ENCODE measurements around the gene RINT1.
"Not testable (repeated sequence)": the region's sequence is repeated elsewhere in the genome, so short reads cannot be mapped to it uniquely, and the experiment has no call there.

RINT1 gene

GRCh38 chr7:105519353-105519752 is 12.6 kb upstream of the RINT1 start:
- Histone ChIP-seq H3K27me3 (ENCODE audit: control insufficient read depth, insufficient read depth, low read length) (no peaks in the 10 kb centered on the region), H3K4me1 (ENCODE audit: control insufficient read depth, insufficient read depth, low read length) (peaks cover 3% of the 10 kb centered on the region), H3K9ac (ENCODE audit: low read depth, low read length) (no peak overlapping the region), H3K36me3 (ENCODE audit: control insufficient read depth, insufficient read depth, low read length) (peaks cover 2% of the 10 kb centered on the region), H3K4me3 (ENCODE audit: low read depth, low read length) (no peak overlapping the region), H3K9me3 (ENCODE audit: control insufficient read depth, insufficient read depth, low read length) (no peaks in the 10 kb centered on the region)

- not testable (repeated sequence) for H3K27me3 ChIP-seq (ENCODE audit: control insufficient read depth, insufficient read depth, low read length); H3K4me1 ChIP-seq (ENCODE audit: control insufficient read depth, insufficient read depth, low read length); H3K36me3 ChIP-seq (ENCODE audit: control insufficient read depth, insufficient read depth, low read length); H3K9ac ChIP-seq (ENCODE audit: low read depth, low read length); H3K9me3 ChIP-seq (ENCODE audit: control insufficient read depth, insufficient read depth, low read length)
- H3K4me3 ChIP-seq (ENCODE audit: low read depth, low read length), result peak overlapping the region; percentile 95
Measured at GRCh38 chr7:105520620-105521019, 11.4 kb upstream of the RINT1 start.

GRCh38 chr7:105521027-105521716 is 10.8 kb upstream of the RINT1 start:
- Histone ChIP-seq H3K4me1 (ENCODE audit: control insufficient read depth, insufficient read depth, low read length) (peaks cover 3% of the 10 kb centered on the region), H3K27me3 (ENCODE audit: control insufficient read depth, insufficient read depth, low read length) (no peaks in the 10 kb centered on the region), H3K4me3 (ENCODE audit: low read depth, low read length) (peak overlapping the region; percentile 95), H3K9ac (ENCODE audit: low read depth, low read length) (peak overlapping the region; percentile 88), H3K9me3 (ENCODE audit: control insufficient read depth, insufficient read depth, low read length) (no peaks in the 10 kb centered on the region), H3K36me3 (ENCODE audit: control insufficient read depth, insufficient read depth, low read length) (peaks cover 2% of the 10 kb centered on the region)

- H3K4me3 ChIP-seq (ENCODE audit: low read depth, low read length), result peak within 1 kb of the TSS; percentile 95
- H3K4me1 ChIP-seq (ENCODE audit: control insufficient read depth, insufficient read depth, low read length), result peaks cover 3% of the 10 kb centered on the region
- H3K9ac ChIP-seq (ENCODE audit: low read depth, low read length), result peak within 1 kb of the TSS; percentile 88
- no peaks in the 10 kb centered on the region for H3K9me3 ChIP-seq (ENCODE audit: control insufficient read depth, insufficient read depth, low read length)
- peaks cover 2% of the 10 kb centered on the region for H3K36me3 ChIP-seq (ENCODE audit: control insufficient read depth, insufficient read depth, low read length)
- H3K27me3 ChIP-seq (ENCODE audit: control insufficient read depth, insufficient read depth, low read length), result no peaks in the 10 kb centered on the region
Measured at GRCh38 chr7:105521717-105522463, 10.1 kb upstream of the RINT1 start, which contains the start of gene PUS7. Gene PUS7 (minus strand): TSS chr7:105522271. CDS start chr7:105508512, 13,759 bp downstream.

GRCh38 chr7:105524423-105524822 is 7.6 kb upstream of the RINT1 start:
- H3K4me1 ChIP-seq (ENCODE audit: control insufficient read depth, insufficient read depth, low read length); H3K9me3 ChIP-seq (ENCODE audit: control insufficient read depth, insufficient read depth, low read length); H3K4me3 ChIP-seq (ENCODE audit: low read depth, low read length); H3K9ac ChIP-seq (ENCODE audit: low read depth, low read length); H3K36me3 ChIP-seq (ENCODE audit: control insufficient read depth, insufficient read depth, low read length); H3K27me3 ChIP-seq (ENCODE audit: control insufficient read depth, insufficient read depth, low read length): not testable (repeated sequence)

- Histone ChIP-seq H3K4me1 (ENCODE audit: control insufficient read depth, insufficient read depth, low read length) (peaks cover 3% of the 10 kb centered on the region), H3K36me3 (ENCODE audit: control insufficient read depth, insufficient read depth, low read length) (no peaks in the 10 kb centered on the region), H3K9ac (ENCODE audit: low read depth, low read length) (no peak overlapping the region), H3K4me3 (ENCODE audit: low read depth, low read length) (no peak overlapping the region), H3K9me3 (ENCODE audit: control insufficient read depth, insufficient read depth, low read length) (no peaks in the 10 kb centered on the region), H3K27me3 (ENCODE audit: control insufficient read depth, insufficient read depth, low read length) (no peaks in the 10 kb centered on the region)
Measured at GRCh38 chr7:105524840-105525239, 7.2 kb upstream of the RINT1 start.

GRCh38 chr7:105527737-105528136 is 4.3 kb upstream of the RINT1 start:
- not testable (repeated sequence) for H3K4me3 ChIP-seq (ENCODE audit: low read depth, low read length); H3K27me3 ChIP-seq (ENCODE audit: control insufficient read depth, insufficient read depth, low read length); H3K9ac ChIP-seq (ENCODE audit: low read depth, low read length); H3K9me3 ChIP-seq (ENCODE audit: control insufficient read depth, insufficient read depth, low read length); H3K4me1 ChIP-seq (ENCODE audit: control insufficient read depth, insufficient read depth, low read length); H3K36me3 ChIP-seq (ENCODE audit: control insufficient read depth, insufficient read depth, low read length)

GRCh38 chr7:105530126-105530525 is 1.9 kb upstream of the RINT1 start:
- H3K27me3 ChIP-seq (ENCODE audit: control insufficient read depth, insufficient read depth, low read length), result no peaks in the 10 kb centered on the region
- H3K36me3 ChIP-seq (ENCODE audit: control insufficient read depth, insufficient read depth, low read length), result no peaks in the 10 kb centered on the region
- H3K4me3 ChIP-seq (ENCODE audit: low read depth, low read length), result no peak overlapping the region
- no peaks in the 10 kb centered on the region for H3K4me1 ChIP-seq (ENCODE audit: control insufficient read depth, insufficient read depth, low read length)
- H3K9ac ChIP-seq (ENCODE audit: low read depth, low read length), result no peak overlapping the region
- no peaks in the 10 kb centered on the region for H3K9me3 ChIP-seq (ENCODE audit: control insufficient read depth, insufficient read depth, low read length)

- Histone ChIP-seq H3K4me3 (ENCODE audit: low read depth, low read length) (no peak overlapping the region), H3K27me3 (ENCODE audit: control insufficient read depth, insufficient read depth, low read length) (no peaks in the 10 kb centered on the region), H3K9me3 (ENCODE audit: control insufficient read depth, insufficient read depth, low read length) (no peaks in the 10 kb centered on the region), H3K36me3 (ENCODE audit: control insufficient read depth, insufficient read depth, low read length) (no peaks in the 10 kb centered on the region), H3K9ac (ENCODE audit: low read depth, low read length) (no peak overlapping the region), H3K4me1 (ENCODE audit: control insufficient read depth, insufficient read depth, low read length) (no peaks in the 10 kb centered on the region)
Measured at GRCh38 chr7:105530546-105530945, 1.5 kb upstream of the RINT1 start.

- H3K4me1 ChIP-seq (ENCODE audit: control insufficient read depth, insufficient read depth, low read length), result no peaks in the 10 kb centered on the region
- peak overlapping the region; percentile 98 for H3K9ac ChIP-seq (ENCODE audit: low read depth, low read length)
- H3K27me3 ChIP-seq (ENCODE audit: control insufficient read depth, insufficient read depth, low read length), result no peaks in the 10 kb centered on the region
- H3K36me3 ChIP-seq (ENCODE audit: control insufficient read depth, insufficient read depth, low read length), result peaks cover 4% of the 10 kb centered on the region
- H3K9me3 ChIP-seq (ENCODE audit: control insufficient read depth, insufficient read depth, low read length), result no peaks in the 10 kb centered on the region
- peak overlapping the region; percentile 96 for H3K4me3 ChIP-seq (ENCODE audit: low read depth, low read length)
Measured at GRCh38 chr7:105532709-105533460, 884 bp downstream of the RINT1 start.

- Histone ChIP-seq H3K27me3 (ENCODE audit: control insufficient read depth, insufficient read depth, low read length) (no peaks in the 10 kb centered on the region), H3K36me3 (ENCODE audit: control insufficient read depth, insufficient read depth, low read length) (peaks cover 9% of the 10 kb centered on the region)
Measured at GRCh38 chr7:105538339-105538738, 6.3 kb downstream of the RINT1 start.

More at GRCh38 chr7:105538339-105538738, 6.3 kb downstream of the RINT1 start:
- Histone ChIP-seq H3K9me3 (ENCODE audit: control insufficient read depth, insufficient read depth, low read length) (no peaks in the 10 kb centered on the region), H3K9ac (ENCODE audit: low read depth, low read length) (no peak overlapping the region), H3K4me1 (ENCODE audit: control insufficient read depth, insufficient read depth, low read length) (peaks cover 3% of the 10 kb centered on the region), H3K4me3 (ENCODE audit: low read depth, low read length) (no peak overlapping the region)
